ENCODE data around the gene GMDS.

- TF ChIP-seq CEBPB (IDR thresholded peaks at IDR 0.05; ENCODE audit: low read depth, low read length): no peak
- TF ChIP-seq, protein P1, sequence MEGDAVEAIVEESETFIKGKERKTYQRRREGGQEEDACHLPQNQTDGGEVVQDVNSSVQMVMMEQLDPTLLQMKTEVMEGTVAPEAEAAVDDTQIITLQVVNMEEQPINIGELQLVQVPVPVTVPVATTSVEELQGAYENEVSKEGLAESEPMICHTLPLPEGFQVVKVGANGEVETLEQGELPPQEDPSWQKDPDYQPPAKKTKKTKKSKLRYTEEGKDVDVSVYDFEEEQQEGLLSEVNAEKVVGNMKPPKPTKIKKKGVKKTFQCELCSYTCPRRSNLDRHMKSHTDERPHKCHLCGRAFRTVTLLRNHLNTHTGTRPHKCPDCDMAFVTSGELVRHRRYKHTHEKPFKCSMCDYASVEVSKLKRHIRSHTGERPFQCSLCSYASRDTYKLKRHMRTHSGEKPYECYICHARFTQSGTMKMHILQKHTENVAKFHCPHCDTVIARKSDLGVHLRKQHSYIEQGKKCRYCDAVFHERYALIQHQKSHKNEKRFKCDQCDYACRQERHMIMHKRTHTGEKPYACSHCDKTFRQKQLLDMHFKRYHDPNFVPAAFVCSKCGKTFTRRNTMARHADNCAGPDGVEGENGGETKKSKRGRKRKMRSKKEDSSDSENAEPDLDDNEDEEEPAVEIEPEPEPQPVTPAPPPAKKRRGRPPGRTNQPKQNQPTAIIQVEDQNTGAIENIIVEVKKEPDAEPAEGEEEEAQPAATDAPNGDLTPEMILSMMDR (conservative IDR thresholded peaks at IDR 0.05; ENCODE audit: low read depth, low read length): no peak
- TF ChIP-seq CHD1 (IDR thresholded peaks at IDR 0.05; ENCODE audit: low read depth, low read length): no peak
- TF ChIP-seq RFX5 (IDR thresholded peaks at IDR 0.05; ENCODE audit: low read depth, low read length): no peak
- TF ChIP-seq, protein P2, sequence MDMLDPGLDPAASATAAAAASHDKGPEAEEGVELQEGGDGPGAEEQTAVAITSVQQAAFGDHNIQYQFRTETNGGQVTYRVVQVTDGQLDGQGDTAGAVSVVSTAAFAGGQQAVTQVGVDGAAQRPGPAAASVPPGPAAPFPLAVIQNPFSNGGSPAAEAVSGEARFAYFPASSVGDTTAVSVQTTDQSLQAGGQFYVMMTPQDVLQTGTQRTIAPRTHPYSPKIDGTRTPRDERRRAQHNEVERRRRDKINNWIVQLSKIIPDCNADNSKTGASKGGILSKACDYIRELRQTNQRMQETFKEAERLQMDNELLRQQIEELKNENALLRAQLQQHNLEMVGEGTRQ (IDR thresholded peaks at IDR 0.05; ENCODE audit: low read depth, low read length): no peak
- TF ChIP-seq POLR2A (IDR thresholded peaks at IDR 0.05; ENCODE audit: low read depth, low read length): no peak
- TF ChIP-seq MAZ (IDR thresholded peaks at IDR 0.05; ENCODE audit: borderline replicate concordance, low read depth, low read length): no peak
- TF ChIP-seq MXI1 (IDR thresholded peaks at IDR 0.05; ENCODE audit: borderline replicate concordance, low read depth, low read length): no peak
- TF ChIP-seq RAD21 (IDR thresholded peaks at IDR 0.05; ENCODE audit: low read length): no peak
- TF ChIP-seq FOS (IDR thresholded peaks at IDR 0.05; ENCODE audit: low read depth, low read length): no peak
- TF ChIP-seq BHLHE40 (IDR thresholded peaks at IDR 0.05; ENCODE audit: low read depth, low read length): no peak
- no peak for TF ChIP-seq ELK1 (IDR thresholded peaks at IDR 0.05; ENCODE audit: borderline replicate concordance, low read depth, low read length)
Measured at GRCh38 chr6:1597121-1597744, 648.2 kb downstream of the GMDS start.
